GM12873 (cell line): ENCODE data around the gene LIPH.

ENCODE experiments used
- TF ChIP-seq, protein P1 (sequence below): IDR thresholded peaks from 2 replicates; pipeline ENCODE4 v1.5.1; 2012; ENCODE audit warnings: low read depth, mild to moderate bottlenecking, moderate library complexity, low read length, control low read depth; ENCODE audit not compliant: insufficient read depth; ENCODE audit errors: missing control alignments

LIPH gene

DNA sequence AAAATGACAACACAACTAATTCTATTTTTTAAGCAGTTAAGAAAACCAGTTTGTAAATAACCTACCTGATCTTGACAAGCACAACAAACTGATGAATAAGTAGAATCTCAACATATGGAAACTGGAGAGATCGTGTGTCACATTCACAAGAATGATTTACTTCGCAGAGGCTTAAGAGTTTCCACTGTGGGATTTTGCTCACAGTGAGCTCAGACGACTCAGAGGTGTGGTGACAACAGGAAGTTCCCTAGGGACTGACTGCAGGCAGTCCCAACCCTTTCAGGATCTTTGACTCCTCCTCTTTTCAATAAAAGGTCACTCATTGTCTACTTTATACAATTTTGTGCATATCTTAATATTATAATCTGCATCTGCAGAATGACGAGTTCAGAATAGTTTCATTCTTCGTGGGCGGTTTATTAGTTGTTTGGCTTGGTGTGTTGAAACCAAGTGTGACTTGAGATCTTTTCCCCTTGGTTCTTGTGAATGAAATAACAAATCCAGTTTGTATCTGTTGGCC, at the start of gene LIPH:
TSS of gene LIPH (minus strand) at position 231 of the 520 bp plus-strand sequence. CDS start at position 114, 117 bp downstream.
- TF ChIP-seq, protein P1, sequence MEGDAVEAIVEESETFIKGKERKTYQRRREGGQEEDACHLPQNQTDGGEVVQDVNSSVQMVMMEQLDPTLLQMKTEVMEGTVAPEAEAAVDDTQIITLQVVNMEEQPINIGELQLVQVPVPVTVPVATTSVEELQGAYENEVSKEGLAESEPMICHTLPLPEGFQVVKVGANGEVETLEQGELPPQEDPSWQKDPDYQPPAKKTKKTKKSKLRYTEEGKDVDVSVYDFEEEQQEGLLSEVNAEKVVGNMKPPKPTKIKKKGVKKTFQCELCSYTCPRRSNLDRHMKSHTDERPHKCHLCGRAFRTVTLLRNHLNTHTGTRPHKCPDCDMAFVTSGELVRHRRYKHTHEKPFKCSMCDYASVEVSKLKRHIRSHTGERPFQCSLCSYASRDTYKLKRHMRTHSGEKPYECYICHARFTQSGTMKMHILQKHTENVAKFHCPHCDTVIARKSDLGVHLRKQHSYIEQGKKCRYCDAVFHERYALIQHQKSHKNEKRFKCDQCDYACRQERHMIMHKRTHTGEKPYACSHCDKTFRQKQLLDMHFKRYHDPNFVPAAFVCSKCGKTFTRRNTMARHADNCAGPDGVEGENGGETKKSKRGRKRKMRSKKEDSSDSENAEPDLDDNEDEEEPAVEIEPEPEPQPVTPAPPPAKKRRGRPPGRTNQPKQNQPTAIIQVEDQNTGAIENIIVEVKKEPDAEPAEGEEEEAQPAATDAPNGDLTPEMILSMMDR: no peak

DNA sequence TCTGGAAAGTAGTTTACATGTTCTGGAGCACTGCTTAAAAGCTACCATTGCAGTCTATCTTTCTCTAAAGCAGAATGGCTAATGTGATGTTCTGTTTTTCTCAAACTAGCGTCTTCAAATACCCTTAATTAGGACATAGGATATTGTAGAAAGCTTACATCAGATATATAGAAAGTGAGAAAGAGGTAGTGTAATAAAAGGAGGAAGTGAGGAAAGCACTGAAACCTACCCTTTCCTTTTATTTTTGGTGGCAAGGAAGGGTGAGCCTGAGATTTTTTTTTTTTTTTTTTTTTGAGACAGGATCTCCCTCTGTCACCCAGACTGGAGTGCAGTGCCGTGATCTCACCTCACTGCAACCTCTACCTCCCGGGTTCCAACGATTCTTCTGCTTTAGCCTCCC, 43.1 kb upstream of the LIPH start:
- TF ChIP-seq, protein P1: no peak

DNA sequence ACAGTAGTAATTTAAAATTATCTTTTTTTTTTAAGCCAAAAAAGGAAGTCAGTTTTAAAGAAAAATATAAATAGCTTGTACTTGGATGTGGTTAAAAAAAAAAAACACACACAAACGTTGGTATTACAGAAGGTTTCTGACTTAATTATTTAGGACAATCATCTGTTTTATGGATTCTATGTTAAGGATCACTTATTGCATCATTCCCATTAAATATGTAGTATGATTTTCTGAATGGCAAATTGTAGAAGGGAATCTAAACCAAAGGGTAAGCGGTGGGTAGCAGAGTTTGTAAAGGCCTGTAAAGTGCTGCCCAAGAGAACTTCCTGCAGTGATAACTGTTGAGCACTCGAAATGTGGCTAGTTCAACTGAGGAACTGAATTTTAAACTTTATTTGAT, 41.7 kb upstream of the LIPH start:
- TF ChIP-seq, protein P1: no peak

DNA sequence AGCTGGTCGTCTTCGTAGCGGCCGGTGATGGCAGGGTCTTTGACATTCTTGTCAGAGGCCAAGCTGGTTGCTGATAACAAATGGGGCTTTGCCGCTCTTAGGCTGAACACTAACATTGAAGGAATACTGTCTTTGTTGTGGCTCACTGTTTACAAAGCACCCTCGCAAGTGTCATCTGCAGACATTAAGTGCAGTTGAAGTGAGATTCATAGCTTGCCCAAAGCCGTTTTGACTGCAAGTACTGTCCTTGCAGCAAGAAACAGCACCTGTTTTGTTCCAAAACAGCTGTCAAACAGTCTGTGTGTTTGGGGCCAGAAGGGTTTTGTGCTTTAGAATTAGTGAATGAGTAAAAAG, 34.3 kb upstream of the LIPH start:
- TF ChIP-seq, protein P1: no peak

DNA sequence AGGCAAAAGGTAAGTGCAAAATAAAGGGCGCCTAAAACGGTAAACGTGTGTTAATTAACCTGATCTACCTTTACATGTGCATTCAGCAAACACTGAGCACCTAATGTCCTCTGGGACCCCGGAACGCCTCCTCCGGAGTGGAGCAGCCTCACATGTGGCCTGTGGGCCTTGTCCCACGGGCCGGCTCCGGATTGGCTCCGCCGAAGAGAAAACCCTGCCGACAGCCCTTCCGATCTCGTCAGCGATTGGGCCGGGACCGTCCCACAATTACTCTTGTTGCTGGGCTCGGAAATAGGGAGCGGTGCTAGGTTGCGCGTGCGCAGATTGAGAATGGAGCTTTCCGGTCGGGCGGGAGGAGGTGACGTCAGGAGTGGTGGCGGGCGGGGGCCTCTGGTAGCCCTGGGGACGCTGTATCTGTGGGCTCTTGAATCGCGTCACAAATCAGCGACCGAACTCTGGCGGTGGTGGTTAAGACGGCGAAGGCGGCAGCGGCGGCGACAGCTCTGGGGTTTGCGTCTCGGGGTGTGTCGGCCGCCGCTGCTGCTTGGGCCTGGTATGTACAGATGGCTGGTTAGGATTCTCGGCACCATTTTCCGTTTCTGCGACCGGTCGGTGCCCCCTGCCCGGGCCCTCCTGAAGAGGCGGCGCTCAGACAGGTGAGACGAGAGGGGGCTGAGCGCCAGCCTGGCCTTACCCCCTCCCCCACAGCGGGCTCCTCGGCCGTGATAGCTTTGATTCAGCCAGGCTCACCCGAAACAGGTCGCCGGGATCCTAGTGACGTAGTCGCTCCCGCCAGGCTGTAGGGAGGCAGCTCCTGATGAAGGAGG, 33.7 kb upstream of the LIPH start, which contains the start of gene SENP2:
TSS of gene SENP2 (plus strand) at position 437 of the 827 bp plus-strand sequence. CDS start at position 556, 119 bp downstream.
- TF ChIP-seq, protein P1: no peak

DNA sequence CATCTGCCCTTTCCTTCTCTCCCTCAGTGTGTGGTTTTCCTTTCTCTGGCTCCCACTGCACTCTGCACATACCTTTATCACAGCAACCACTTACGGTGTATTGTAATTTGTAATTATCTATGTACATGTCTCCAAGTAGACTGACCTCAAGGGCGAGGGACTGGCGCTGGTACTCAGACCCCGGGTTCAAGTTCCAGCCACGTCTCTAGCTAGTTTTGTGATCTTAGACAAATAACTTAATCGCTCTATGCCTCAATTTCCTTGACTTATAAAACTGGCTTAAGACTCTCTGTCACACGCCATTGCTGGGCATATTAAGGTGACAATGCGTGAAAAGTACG, 33.1 kb upstream of the LIPH start:
- TF ChIP-seq, protein P1: no peak

DNA sequence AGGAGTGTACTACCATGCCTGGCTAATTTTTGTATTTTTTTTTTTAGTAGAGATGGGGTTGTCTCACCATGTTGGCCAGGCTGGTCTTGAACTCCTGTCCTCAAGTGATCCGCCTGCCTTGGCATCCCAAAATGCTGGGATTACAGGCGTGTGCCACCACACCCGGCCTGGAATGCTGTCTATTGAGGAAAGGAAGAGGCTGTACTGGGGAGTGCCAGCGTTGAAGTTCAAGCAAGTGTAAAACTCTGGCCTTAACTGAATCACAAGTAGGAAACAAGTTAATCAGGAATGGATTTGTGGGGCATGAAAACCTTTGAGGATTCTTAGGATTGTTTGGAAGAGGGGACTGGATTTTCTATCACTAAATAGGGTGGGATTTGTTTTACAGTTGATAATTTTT, 32.3 kb upstream of the LIPH start:
- TF ChIP-seq, protein P1: no peak
